GM06990 (cell line): ENCODE data around the gene KRT27.

Experiments
- DNase-seq: peaks from one replicate; pipeline ENCODE4 v3.0.0-alpha.2; 2011; ENCODE audit not compliant: insufficient read length; ENCODE audit errors: extremely low read depth
- H3K27me3 ChIP-seq: replicated peaks from 2 replicates; pipeline ENCODE4 v1.6.0; 2011; ENCODE audit warnings: low read length; ENCODE audit not compliant: control insufficient read depth, insufficient read depth
- H3K36me3 ChIP-seq: 2 replicates; pipeline ENCODE4 v1.5.1; 2011; ENCODE audit warnings: low read length; ENCODE audit not compliant: control insufficient read depth, insufficient read depth
- H3K4me3 ChIP-seq: replicated peaks from 2 replicates; pipeline ENCODE4 v1.5.1; 2011; ENCODE audit warnings: low read depth, mild to moderate bottlenecking, control low read depth, low read length
- TF ChIP-seq, protein P1 (sequence below): IDR thresholded peaks from 2 replicates; pipeline ENCODE4 v1.5.1; 2011; ENCODE audit warnings: low read length, control low read depth, mild to moderate bottlenecking, inconsistent platforms; ENCODE audit not compliant: insufficient read depth, poor library complexity, severe bottlenecking

KRT27 gene

DNA sequence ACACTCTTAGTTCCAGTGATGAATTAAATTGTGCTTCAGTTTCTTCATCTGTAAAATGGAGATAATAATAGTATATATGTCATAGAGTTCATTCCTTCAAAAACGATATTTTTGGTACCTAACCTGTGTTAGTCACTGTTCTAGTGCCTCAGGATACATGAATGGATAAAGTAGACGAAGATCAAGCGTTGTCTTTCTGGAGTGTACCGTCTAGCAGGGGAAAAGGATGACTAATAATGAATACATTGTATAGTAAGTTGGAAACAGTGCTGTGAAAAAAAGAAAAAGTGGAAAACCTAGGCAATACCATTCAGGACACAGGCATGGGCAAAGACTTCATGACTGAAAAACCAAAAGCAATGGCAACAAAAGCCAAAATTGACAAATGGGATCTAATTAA lies 31.5 kb upstream of the KRT27 start:
- DNase-seq, result no peak

DNA sequence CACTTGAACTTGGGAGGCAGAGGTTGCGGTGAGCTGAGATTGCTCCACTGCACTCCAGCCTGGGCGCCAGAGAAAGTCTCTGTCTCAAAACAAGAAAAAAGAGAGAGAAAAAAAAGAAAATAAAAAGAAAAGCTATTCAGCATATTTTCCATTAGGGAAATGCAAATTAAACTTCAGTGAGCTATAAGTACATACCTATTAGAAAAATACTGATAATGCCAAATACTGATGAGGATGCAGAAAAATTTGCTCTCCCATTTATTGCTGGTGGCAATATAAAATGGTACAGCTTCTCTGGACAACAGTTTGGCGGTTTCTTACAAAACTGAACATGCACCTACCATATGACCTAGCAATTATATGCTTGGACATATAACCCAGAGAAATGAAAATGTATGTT lies 30.3 kb upstream of the KRT27 start:
- no peak for DNase-seq
- H3K27me3 ChIP-seq, result no peaks in the 10 kb centered on the region
- TF ChIP-seq, protein P1, sequence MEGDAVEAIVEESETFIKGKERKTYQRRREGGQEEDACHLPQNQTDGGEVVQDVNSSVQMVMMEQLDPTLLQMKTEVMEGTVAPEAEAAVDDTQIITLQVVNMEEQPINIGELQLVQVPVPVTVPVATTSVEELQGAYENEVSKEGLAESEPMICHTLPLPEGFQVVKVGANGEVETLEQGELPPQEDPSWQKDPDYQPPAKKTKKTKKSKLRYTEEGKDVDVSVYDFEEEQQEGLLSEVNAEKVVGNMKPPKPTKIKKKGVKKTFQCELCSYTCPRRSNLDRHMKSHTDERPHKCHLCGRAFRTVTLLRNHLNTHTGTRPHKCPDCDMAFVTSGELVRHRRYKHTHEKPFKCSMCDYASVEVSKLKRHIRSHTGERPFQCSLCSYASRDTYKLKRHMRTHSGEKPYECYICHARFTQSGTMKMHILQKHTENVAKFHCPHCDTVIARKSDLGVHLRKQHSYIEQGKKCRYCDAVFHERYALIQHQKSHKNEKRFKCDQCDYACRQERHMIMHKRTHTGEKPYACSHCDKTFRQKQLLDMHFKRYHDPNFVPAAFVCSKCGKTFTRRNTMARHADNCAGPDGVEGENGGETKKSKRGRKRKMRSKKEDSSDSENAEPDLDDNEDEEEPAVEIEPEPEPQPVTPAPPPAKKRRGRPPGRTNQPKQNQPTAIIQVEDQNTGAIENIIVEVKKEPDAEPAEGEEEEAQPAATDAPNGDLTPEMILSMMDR, result no peak

More for the DNA sequence above, 31.5 kb upstream of the KRT27 start:
- H3K36me3 ChIP-seq, result no peaks in the 10 kb centered on the region; the same call in 1 of the 2 replicates
- H3K27me3 ChIP-seq, result no peaks in the 10 kb centered on the region
- no peak overlapping the region for H3K4me3 ChIP-seq
- TF ChIP-seq, protein P1, result no peak

DNA sequence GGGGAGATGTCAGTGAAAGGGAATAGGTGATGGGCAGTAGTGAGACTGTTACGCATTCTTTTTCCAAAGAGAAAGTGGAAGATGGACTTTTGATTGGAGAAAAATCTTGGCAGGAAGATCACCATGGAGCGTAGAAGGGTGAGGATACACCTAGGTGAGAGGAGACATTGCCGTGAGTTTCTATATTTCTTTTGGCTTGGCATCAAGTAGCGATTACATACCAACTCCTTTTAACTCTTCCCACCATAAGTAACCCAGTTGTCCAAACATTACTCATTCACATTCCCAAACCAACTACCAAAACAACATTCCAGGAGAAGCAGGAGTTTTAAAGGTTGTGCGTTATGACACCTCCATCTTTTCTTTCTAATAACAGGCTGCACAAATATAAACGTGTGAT lies 28.1 kb upstream of the KRT27 start:
- H3K4me3 ChIP-seq, result no peak overlapping the region
- DNase-seq, result no peak
- H3K36me3 ChIP-seq, result no peaks in the 10 kb centered on the region
- no peaks in the 10 kb centered on the region; the same call in 1 of the 2 replicates for H3K27me3 ChIP-seq
- TF ChIP-seq, protein P1, result no peak

More for the DNA sequence above, 30.3 kb upstream of the KRT27 start:
- H3K36me3 ChIP-seq, result no peaks in the 10 kb centered on the region; the same call in 1 of the 2 replicates
- no peak overlapping the region for H3K4me3 ChIP-seq

DNA sequence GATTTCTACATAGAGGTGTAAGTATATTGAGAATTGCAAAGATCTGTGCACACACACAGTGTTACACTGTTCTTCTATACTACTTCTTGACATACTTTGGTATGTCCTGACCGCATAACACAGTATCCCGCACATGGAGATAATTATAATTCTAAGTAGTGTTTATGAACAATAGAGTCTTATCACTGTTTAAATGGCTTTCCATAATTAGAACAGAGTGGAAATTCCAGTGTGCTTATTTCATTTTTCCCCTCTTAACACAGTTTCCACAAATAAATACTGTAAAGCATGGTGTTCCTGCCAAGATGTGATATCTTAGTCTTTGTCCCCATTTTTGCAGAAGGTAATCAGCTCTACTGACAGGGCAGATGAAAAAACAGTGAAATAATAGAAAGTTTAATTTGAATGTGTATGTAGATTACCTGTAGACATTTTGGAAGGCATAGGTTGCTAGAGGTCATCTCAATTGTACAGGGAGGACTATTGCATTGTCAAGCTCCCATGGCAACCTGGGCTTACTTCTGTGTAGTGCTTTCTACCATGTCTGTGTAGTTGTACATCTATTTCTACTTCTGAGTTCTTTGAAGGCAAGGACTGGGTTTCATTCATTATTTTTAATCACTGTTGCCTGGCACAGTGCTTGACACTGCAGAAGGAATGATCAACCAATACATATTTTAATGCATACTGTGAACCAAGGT lies 27.5 kb upstream of the KRT27 start:
- DNase-seq, result no peak
- H3K27me3 ChIP-seq, result no peaks in the 10 kb centered on the region; the same call in 1 of the 2 replicates
- H3K36me3 ChIP-seq, result no peaks in the 10 kb centered on the region
- TF ChIP-seq, protein P1, result no peak
- H3K4me3 ChIP-seq, result no peak overlapping the region

DNA sequence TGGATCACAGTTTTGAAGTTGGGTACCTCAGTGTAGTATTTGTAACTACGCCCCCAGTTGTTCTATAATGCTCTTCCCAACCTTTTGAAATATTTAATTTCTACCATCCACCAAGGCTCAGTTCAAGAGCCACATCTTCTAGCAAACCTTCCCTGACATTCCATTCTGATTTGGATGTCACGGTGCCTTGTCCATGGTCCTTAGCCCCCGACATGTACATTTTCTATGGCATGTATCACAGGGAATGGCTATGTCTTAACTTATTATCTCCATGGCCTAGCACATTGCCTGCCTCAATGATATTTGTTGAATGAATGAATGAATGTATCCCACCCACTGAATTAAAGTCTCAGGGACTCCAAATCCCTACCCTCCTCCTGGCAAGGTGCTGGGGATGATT lies 23.8 kb upstream of the KRT27 start:
- H3K4me3 ChIP-seq, result no peak overlapping the region
- H3K27me3 ChIP-seq, result no peaks in the 10 kb centered on the region; the same call in 1 of the 2 replicates
- H3K36me3 ChIP-seq, result no peaks in the 10 kb centered on the region
- TF ChIP-seq, protein P1, result no peak
- no peak for DNase-seq
